Measurements from ENCODE around the gene OSBPL2. TPM values are rescaled to one million over a fixed set of nuclear protein-coding genes. Genes with fewer than 3 reads are reported as not detected.

OSBPL2 gene
- total RNA-seq, 3 donors from 2014 or later (not counting 1 experiment from before 2014, with no cell fraction given) = 77.9 to 112 (median 104) TPM

DNA sequence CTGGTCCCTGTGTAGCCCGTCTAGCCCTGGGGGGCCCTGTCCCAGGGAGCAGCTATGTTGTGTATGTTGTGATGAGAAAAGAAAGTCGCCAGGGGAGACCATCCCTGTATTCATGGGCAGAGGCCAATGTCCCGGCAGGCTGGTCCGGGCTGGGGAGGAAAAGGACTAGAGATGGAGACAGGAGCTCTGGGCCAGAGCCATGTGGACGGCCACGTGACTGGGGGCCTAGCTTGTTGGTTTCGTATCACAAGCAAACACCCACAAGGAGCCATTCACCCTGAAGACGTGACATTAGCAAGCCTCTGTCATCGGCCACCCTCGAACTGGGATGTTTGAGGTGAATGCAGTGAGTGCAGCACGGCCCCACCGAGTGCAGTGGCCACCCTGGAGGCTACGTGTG is 15.3 kb upstream of the OSBPL2 start:
- no peak overlapping the region for H3K27ac Mint-ChIP-seq

DNA sequence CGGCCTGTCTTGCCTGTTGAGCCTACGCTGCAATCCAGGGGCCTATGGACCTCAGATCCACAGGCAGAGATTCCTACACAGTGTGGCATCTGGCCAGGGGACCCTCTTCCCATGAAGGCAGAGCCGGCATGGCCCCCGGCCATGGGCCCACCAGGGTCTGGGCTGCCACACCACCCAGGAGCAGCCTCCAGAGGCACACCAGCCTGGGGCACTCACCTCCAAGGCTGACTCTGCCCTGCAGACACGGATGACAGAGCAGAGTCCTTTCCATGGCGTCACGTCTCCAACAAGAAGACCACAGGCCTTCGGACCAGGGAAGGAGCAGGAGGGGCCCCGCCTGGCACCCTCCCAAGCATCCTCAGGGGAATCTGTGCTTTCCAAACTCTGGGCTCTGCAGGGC is 14.8 kb upstream of the OSBPL2 start:
- 84% methylated on average over 9 of the region's 9 CpGs for WGBS (ENCODE audit: insufficient coverage)
- peaks cover 0 to 4% of the 10 kb centered on the region in 2 donors for H3K4me1 Mint-ChIP-seq

More for the DNA sequence above, 15.3 kb upstream of the OSBPL2 start:
- peaks cover 6% of the 10 kb centered on the region for H3K4me1 ChIP-seq (ENCODE audit: control insufficient read depth, insufficient read depth, low read length)
- H3K36me3 ChIP-seq (ENCODE audit: control insufficient read depth, insufficient read depth, low read length) = no peaks in the 10 kb centered on the region
- Mint-ChIP-seq H3K4me1 (peaks cover 0 to 4% of the 10 kb centered on the region in 2 donors), H3K4me3 (no peak overlapping the region), H3K36me3 (no peaks in the 10 kb centered on the region), H3K27me3 (ENCODE audit: low read depth in 2 of 2) (peaks cover 29 to 43% of the 10 kb centered on the region in 2 donors), H3K9me3 (no peaks in the 10 kb centered on the region)
- no peak overlapping the region for H3K4me3 ChIP-seq (ENCODE audit: low read length)
- peaks cover 31% of the 10 kb centered on the region for H3K27me3 ChIP-seq (ENCODE audit: control insufficient read depth, insufficient read depth, low read length)
- intact Hi-C loops (cut with micrococcal nuclease) = no loop called here
- WGBS (ENCODE audit: insufficient coverage) = 77% methylated on average over 13 of the region's 13 CpGs
- TF ChIP-seq, protein P1, sequence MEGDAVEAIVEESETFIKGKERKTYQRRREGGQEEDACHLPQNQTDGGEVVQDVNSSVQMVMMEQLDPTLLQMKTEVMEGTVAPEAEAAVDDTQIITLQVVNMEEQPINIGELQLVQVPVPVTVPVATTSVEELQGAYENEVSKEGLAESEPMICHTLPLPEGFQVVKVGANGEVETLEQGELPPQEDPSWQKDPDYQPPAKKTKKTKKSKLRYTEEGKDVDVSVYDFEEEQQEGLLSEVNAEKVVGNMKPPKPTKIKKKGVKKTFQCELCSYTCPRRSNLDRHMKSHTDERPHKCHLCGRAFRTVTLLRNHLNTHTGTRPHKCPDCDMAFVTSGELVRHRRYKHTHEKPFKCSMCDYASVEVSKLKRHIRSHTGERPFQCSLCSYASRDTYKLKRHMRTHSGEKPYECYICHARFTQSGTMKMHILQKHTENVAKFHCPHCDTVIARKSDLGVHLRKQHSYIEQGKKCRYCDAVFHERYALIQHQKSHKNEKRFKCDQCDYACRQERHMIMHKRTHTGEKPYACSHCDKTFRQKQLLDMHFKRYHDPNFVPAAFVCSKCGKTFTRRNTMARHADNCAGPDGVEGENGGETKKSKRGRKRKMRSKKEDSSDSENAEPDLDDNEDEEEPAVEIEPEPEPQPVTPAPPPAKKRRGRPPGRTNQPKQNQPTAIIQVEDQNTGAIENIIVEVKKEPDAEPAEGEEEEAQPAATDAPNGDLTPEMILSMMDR (IDR thresholded peaks at IDR 0.05) = no peak
- H3K9me3 ChIP-seq (ENCODE audit: control insufficient read depth, insufficient read depth, low read length) = no peaks in the 10 kb centered on the region
- DNase-seq = no peak
- no peak overlapping the region for H3K27ac ChIP-seq (ENCODE audit: low read length)
- no peak for ATAC-seq

DNA sequence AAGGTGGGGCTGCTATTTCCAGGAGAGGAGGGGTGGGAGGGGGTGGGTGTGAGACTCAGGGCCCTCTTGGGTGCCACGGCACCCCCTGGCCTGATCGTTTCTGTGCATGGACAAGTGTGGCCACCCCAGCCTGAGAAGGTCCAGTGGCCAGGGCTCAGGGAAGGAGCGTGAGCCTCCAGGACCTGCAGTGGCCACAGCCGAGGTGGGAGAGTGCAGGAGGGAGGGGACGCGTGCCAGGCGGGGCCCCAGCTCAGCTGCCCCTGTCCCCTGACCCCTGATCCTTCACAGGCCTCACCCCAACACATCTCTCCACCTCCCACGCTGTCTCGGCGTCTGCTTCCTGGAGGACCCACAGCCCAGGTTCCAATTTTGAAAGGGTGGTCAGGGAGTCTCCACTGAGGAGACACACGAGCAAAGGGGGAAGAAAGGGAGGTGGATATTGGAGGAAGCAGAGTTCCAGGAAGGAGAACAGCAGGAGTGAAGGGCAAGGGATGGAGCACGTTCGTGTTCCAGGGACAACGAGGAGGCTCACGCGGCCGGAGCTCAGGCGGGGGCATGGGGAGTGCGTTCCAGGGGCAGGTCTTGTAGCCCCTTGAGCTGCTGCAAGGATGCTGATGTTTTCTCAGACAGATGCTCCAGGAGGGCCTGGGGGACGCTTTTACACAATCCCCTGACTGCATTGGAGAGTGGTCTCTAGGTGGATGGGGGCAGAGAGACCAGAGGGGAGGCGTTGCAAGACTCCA is 14.0 kb upstream of the OSBPL2 start:
- Mint-ChIP-seq H3K36me3 (no peaks in the 10 kb centered on the region), H3K27ac (no peak overlapping the region), H3K4me1 (peaks cover 0 to 4% of the 10 kb centered on the region in 2 donors), H3K9me3 (no peaks in the 10 kb centered on the region), H3K27me3 (ENCODE audit: low read depth in 2 of 2) (peaks cover 29 to 33% of the 10 kb centered on the region in 2 donors), H3K4me3 (no peak overlapping the region)
- Histone ChIP-seq H3K27me3 (ENCODE audit: control insufficient read depth, insufficient read depth, low read length) (peaks cover 23% of the 10 kb centered on the region), H3K4me3 (ENCODE audit: low read length) (no peak overlapping the region), H3K36me3 (ENCODE audit: control insufficient read depth, insufficient read depth, low read length) (no peaks in the 10 kb centered on the region), H3K27ac (ENCODE audit: low read length) (no peak overlapping the region), H3K9me3 (ENCODE audit: control insufficient read depth, insufficient read depth, low read length) (no peaks in the 10 kb centered on the region), H3K4me1 (ENCODE audit: control insufficient read depth, insufficient read depth, low read length) (peaks cover 6% of the 10 kb centered on the region)
- DNase-seq (no peak), ATAC-seq (no peak)
- intact Hi-C loops (cut with micrococcal nuclease) = no loop called here
- TF ChIP-seq, protein P1 (IDR thresholded peaks at IDR 0.05) = no peak
- WGBS (ENCODE audit: insufficient coverage) = 64% methylated on average over 21 of the region's 21 CpGs

More for the DNA sequence above, 14.8 kb upstream of the OSBPL2 start:
- H3K36me3 Mint-ChIP-seq = no peaks in the 10 kb centered on the region
- no peaks in the 10 kb centered on the region for H3K36me3 ChIP-seq (ENCODE audit: control insufficient read depth, insufficient read depth, low read length)
- TF ChIP-seq, protein P1 (IDR thresholded peaks at IDR 0.05) = no peak
- no peak overlapping the region for H3K27ac Mint-ChIP-seq
- no peak for ATAC-seq
- peaks cover 27% of the 10 kb centered on the region for H3K27me3 ChIP-seq (ENCODE audit: control insufficient read depth, insufficient read depth, low read length)
- no peaks in the 10 kb centered on the region for H3K9me3 Mint-ChIP-seq
- H3K27ac ChIP-seq (ENCODE audit: low read length) = no peak overlapping the region
- H3K9me3 ChIP-seq (ENCODE audit: control insufficient read depth, insufficient read depth, low read length) = no peaks in the 10 kb centered on the region
- no peak overlapping the region for H3K4me3 ChIP-seq (ENCODE audit: low read length)
- H3K4me3 Mint-ChIP-seq = no peak overlapping the region
- H3K27me3 Mint-ChIP-seq (ENCODE audit: low read depth in 2 of 2) = peaks cover 29 to 40% of the 10 kb centered on the region in 2 donors
- DNase-seq = no peak
- peaks cover 6% of the 10 kb centered on the region for H3K4me1 ChIP-seq (ENCODE audit: control insufficient read depth, insufficient read depth, low read length)
- intact Hi-C loops (cut with micrococcal nuclease) = no loop called here
